Esophagus squamous epithelium (tissue), 5 donors: ENCODE results near the gene SSRP1. TPM values are rescaled to one million over a fixed set of nuclear protein-coding genes. Genes with fewer than 3 reads are reported as not detected.

Experiments
- DNase-seq: peaks from one replicate; lab custom pipeline; 2025; lab: John Stamatoyannopoulos, UW
- H3K27ac ChIP-seq, 4 donors: fragments of 200-600 bp; sonication (generic); one replicate each; pipeline ENCODE4 v1.5.1; 2016 to 2019; ENCODE audit warnings: mild to moderate bottlenecking in 1 of 4
- H3K27me3 ChIP-seq, 4 donors: fragments of 200-600 bp; sonication (generic); 1 replicate in 3 of 4; 2 replicates in 1 of 4; pipeline versions ENCODE4 v1.5.1 to v1.6.0; 2017 to 2021; ENCODE audit warnings: antibody characterized with exemption in 1 of 4
- H3K36me3 ChIP-seq, 3 donors: fragments of 200-600 bp; sonication (generic); one replicate each; pipeline ENCODE4 v1.5.1; 2016 to 2019
- H3K4me1 ChIP-seq, 3 donors: fragments of 200-600 bp; sonication (generic); one replicate each; pipeline ENCODE4 v1.5.1; 2017 to 2019
- H3K4me3 ChIP-seq, 4 donors: fragments of 200-600 bp; sonication (generic); 1 replicate in 3 of 4; 2 replicates in 1 of 4; pipeline ENCODE4 v1.5.1; 2016 to 2019; ENCODE audit warnings: mild to moderate bottlenecking in 2 of 4, moderate library complexity in 1 of 4
- H3K9me3 ChIP-seq, 3 donors: fragments of 200-600 bp; sonication (generic); one replicate each; pipeline ENCODE4 v1.5.1; 2016 to 2019
- POLR2A ChIP-seq, 4 donors: fragments of 450-650 bp; IDR thresholded peaks; one replicate each; pipeline ENCODE4 v1.6.1; 2017; ENCODE audit warnings: antibody characterized with exemption in 4 of 4, mild to moderate bottlenecking in 4 of 4, moderate library complexity in 3 of 4
- WGBS, 2 donors: methylation state at CpG; one replicate each; pipeline ENCODE4 v1.1.5; 2018; 5-methylcytosine and 5-hydroxymethylcytosine counted together
- intact Hi-C: fragments of 100-400 bp; cut with DNase I; formaldehyde crosslinking; loops from one replicate; pipeline ENCODE4 v1.15.0; 2022
- total RNA-seq, 4 donors: library from RNA; depleted of rRNA; stranded (reverse); fragments of >200 nt; gene quantifications; one replicate each; pipeline ENCODE4 v1.1.0, GENCODE V29; 2016
- TF ChIP-seq, protein P1 (sequence below), 6 experiments: fragments of 450-650 bp in 4 of 6; fragments of 200-600 bp in 2 of 6; sonication (generic) in 2 of 6; IDR thresholded peaks; one replicate each; pipeline ENCODE4 v1.5.1; 2016 to 2019; ENCODE audit warnings: antibody characterized with exemption in 6 of 6, mild to moderate bottlenecking in 4 of 6, moderate library complexity in 4 of 6
- donor health status: DM: yes; HTN: yes; CAD: no.

SSRP1 gene
- total RNA-seq, 4 donors from 2014 or later: 49.0 to 98.8 (median 81.3) TPM

DNA sequence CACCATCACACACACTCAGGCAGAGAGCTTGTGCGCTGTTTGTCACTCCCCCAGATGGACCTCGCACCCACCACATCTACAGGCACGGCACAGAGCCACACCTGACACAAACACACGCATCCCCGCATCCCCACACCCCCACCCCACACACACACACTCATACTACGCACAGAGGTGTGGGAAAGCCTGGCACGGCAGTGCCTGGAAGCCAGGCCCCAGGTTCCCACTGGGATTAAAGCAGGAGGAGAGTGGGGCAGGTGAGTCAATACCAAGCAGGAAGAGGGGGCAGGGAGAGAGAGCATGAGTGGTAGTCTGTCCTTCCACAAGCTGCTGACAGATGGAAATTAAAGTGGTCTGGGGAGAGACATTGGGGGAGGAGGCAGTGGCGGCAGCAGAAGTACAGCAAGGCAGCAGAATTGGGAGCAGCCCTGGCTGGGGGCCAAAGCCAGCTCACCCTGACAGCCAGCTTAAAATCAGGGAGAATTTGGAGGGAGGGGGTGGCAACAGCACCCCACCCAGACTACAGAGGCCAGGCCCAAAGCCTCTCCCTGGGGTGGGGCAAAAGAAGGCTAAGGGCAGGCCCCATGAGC is 31.6 kb downstream of the SSRP1 start:
- H3K9me3 ChIP-seq: peaks cover 0 to 20% (median 12%) of the 10 kb centered on the region in 3 donors
- no peaks in the 10 kb centered on the region for H3K27me3 ChIP-seq
- H3K4me3 ChIP-seq: peak overlapping the region in 1 of 4 donors; percentile 38
- H3K36me3 ChIP-seq: peaks cover 47 to 76% (median 51%) of the 10 kb centered on the region in 3 donors
- DNase-seq: no peak
- TF ChIP-seq, protein P1, sequence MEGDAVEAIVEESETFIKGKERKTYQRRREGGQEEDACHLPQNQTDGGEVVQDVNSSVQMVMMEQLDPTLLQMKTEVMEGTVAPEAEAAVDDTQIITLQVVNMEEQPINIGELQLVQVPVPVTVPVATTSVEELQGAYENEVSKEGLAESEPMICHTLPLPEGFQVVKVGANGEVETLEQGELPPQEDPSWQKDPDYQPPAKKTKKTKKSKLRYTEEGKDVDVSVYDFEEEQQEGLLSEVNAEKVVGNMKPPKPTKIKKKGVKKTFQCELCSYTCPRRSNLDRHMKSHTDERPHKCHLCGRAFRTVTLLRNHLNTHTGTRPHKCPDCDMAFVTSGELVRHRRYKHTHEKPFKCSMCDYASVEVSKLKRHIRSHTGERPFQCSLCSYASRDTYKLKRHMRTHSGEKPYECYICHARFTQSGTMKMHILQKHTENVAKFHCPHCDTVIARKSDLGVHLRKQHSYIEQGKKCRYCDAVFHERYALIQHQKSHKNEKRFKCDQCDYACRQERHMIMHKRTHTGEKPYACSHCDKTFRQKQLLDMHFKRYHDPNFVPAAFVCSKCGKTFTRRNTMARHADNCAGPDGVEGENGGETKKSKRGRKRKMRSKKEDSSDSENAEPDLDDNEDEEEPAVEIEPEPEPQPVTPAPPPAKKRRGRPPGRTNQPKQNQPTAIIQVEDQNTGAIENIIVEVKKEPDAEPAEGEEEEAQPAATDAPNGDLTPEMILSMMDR (IDR thresholded peaks at IDR 0.05): no peak
- no peak for TF ChIP-seq POLR2A (IDR thresholded peaks at IDR 0.05)
- WGBS, 2 donors: 51 to 69% methylated on average over 6 to 7 of the region's 8 CpGs
- H3K27ac ChIP-seq: peak overlapping the region; percentile 75 to 100 (median 85)
- H3K4me1 ChIP-seq: peaks cover 32 to 65% (median 56%) of the 10 kb centered on the region in 3 donors
- intact Hi-C loops: no loop called here

DNA sequence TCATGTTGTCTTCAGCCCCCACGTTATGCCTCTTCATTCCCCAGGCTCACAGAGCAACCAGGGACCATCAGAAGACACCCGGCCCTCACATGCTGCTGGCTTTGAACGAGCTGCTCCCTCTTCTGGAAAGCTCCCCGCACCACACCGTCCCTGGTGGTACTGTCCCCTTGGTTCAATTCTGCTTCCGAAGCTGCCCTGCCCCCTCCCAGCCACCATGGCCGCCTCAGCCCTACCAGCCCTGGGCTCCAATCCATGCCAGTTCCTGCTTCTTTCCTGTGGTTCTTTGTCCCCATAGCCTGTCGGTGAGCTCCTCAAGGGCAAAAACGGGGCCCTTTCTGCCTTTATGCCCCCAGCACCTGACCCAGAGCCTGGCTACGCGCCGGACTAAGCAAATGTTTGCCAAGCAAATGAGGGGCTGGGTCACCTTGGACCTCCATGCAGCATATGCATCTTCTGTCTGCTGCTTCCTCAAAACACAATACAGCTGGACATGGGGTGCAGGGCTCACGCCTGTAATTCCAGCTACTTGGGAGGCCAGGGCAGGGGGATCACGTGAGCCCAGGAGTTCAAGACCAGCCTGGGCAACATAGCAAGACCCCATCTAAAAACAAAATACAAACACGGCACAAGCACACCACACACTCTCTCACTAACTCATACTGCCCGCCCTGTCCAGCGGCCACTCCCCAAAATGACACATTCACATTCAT is 32.3 kb downstream of the SSRP1 start:
- WGBS, 2 donors: 79 to 80% methylated on average over 8 to 17 of the region's 17 CpGs
- intact Hi-C loops: no loop called here
- peaks cover 0 to 26% (median 14%) of the 10 kb centered on the region in 3 donors for H3K9me3 ChIP-seq
- H3K27ac ChIP-seq: peak overlapping the region; percentile 75 to 100 (median 85)
- no peak for TF ChIP-seq POLR2A (IDR thresholded peaks at IDR 0.05)
- TF ChIP-seq, protein P1 (IDR thresholded peaks at IDR 0.05): no peak
- no peaks in the 10 kb centered on the region for H3K27me3 ChIP-seq
- peak overlapping the region in 1 of 4 donors; percentile 38 for H3K4me3 ChIP-seq
- peaks cover 28 to 59% (median 49%) of the 10 kb centered on the region in 3 donors for H3K4me1 ChIP-seq
- H3K36me3 ChIP-seq: peaks cover 50 to 76% (median 54%) of the 10 kb centered on the region in 3 donors
- DNase-seq: no peak

DNA sequence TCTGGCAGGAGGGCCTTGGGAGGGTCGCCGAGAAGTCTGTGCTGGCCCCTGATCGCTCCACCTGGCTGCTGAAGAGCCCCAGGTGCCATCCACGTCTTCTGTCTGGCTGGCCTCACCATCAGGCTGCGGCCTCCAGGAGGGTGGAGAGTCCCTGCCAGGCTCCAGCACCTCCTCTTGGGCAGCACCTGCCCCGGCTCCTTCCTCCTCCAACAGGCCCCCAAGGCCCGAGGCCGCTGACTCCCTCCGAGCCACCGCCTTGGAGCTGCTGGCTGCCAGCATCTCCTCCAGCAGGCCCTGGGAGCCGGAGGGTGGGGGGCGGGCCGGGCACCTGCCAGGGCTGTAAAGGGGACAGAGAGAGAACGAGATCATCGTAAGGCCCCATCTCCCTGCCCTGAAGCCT is 33.2 kb downstream of the SSRP1 start:
- peaks cover 50 to 78% (median 53%) of the 10 kb centered on the region in 3 donors for H3K36me3 ChIP-seq

DNA sequence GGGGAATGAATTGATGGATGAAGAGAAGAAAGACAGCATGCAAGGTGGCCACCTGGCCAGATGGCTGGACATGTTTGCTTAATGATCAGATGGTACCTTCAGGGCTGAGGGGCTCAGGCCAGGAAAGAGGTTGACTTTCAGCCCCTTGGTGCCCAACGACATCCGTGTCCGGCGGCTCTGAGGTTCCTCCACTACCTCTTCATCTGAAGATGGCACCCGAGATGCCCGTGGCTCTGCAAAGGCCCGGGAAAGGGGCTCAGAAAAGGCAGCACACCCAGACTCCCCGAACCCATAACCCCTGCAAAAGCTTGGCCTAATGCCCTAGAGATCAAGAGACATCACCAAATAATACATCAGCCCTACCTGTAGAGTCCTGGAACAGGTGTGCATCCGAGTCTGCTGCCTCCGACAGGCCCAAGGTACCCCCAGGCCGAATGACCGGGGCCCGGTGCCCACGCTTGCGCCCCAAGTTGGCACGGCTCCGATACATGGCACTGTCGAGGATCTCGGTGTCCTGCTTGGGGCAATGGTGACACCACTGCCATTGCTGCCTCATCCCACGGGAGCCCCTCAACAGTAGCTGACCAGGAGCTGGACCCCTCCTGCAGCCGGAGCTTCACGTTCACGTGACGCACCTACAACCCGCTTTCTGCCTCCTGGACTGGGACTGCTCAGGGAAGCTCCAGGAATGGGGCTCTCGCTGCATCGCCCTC is 33.8 kb downstream of the SSRP1 start:
- Histone ChIP-seq H3K4me1 (peaks cover 19 to 52% (median 35%) of the 10 kb centered on the region in 3 donors), H3K27me3 (no peaks in the 10 kb centered on the region), H3K27ac (no peak overlapping the region), H3K36me3 (peaks cover 50 to 82% (median 53%) of the 10 kb centered on the region in 3 donors), H3K4me3 (no peak overlapping the region), H3K9me3 (peaks cover 0 to 27% (median 14%) of the 10 kb centered on the region in 3 donors)
- intact Hi-C loops: no loop called here
- WGBS, 2 donors: 90 to 91% methylated on average over 4 to 11 of the region's 27 CpGs
- DNase-seq: no peak
- TF ChIP-seq, protein P1 (IDR thresholded peaks at IDR 0.05): no peak
- TF ChIP-seq POLR2A (IDR thresholded peaks at IDR 0.05): no peak

More for the DNA sequence above, 33.2 kb downstream of the SSRP1 start:
- H3K27me3 ChIP-seq: no peaks in the 10 kb centered on the region
- intact Hi-C loops: no loop called here
- no peak for TF ChIP-seq POLR2A (IDR thresholded peaks at IDR 0.05)
- TF ChIP-seq, protein P1 (IDR thresholded peaks at IDR 0.05): no peak
- WGBS, 2 donors: 100% methylated on average over 1 to 2 of the region's 15 CpGs
- peak overlapping the region in 1 of 4 donors; percentile 93 for H3K27ac ChIP-seq
- DNase-seq: no peak
- H3K9me3 ChIP-seq: peaks cover 0 to 27% (median 14%) of the 10 kb centered on the region in 3 donors
- H3K4me3 ChIP-seq: no peak overlapping the region
- peaks cover 25 to 53% (median 41%) of the 10 kb centered on the region in 3 donors for H3K4me1 ChIP-seq
